NCI-H2196 (cell line): ENCODE results near the gene UQCC2.

Experiments
- DNase-seq: peaks from one replicate; lab custom pipeline; 2025; ENCODE audit not compliant: unreplicated experiment; lab: John Stamatoyannopoulos, UW

The UQCC2 gene

DNA sequence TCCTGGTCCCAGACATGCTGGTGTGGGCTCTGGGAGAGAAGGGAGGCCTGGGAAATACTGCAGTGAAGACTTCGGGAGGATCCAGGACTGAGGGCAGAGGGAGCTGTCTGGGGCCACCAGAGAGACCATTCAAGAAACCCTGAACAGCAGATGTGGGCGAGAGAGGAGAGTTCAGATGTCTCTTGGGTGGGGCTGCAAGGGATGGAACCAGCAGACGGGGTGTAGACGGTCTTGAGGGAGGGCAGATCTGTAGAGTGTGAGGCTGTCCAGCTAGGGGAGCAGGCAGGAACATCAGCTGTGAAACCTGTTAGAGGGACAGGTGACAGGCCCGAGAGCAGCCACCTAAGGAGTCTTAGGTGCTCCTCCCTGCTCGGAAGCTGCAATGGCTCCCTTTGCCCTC lies 51.5 kb downstream of the UQCC2 start:
- no peak for DNase-seq

DNA sequence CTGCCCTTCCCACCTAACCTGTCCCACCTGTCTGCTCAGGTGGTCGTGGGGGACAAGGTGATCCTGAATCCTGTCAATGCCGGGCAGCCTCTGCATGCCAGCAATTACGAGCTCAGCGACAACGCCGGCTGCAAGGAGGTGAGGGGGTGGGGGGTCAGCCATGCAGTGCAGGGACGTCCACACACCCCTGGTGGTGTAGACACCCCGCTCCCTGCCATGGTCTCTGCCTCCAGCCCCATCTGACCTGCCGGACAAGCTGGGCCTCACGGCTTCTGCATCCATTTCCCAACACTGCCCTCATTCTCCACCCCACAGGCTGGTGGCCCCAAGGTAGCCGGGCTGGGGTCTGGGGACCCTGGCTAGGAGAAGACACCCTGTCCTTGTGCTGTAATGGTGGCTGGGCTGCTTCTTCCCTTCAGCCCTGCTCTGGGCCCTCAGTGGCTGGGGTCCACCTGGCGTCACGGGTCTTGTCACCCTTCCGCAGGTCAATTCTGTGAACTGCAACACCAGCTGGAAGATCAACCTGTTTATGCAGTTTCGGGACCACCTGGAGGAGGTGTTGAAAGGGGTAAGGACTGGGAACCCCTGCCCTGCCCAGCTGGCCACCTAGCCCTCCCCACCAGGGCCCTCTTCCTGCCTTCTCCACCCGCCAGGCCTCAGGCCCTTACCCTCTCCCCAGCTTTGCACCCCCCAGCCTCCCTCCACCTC lies 52.4 kb downstream of the UQCC2 start:
- no peak for DNase-seq

DNA sequence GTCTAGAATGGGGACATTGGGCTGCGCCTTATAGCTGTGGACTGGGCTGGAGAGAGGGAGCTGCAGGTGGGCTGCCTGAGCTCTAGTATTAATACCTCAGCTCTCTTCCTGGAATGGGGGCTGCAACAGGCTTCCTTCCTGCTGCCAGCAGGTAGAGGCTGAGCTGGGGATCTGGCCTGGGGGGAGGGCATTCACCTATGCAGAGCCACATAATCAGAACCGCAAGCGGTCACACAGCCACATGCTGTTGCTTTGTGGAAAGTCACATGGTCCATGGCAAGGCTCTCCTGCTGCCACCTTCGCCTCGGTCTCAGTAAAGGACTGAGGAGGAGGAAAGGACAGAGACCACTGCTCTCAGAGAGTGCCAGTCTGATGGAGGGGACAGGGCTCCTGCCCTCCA lies 54.7 kb downstream of the UQCC2 start:
- no peak for DNase-seq

GRCh38 chr6:33654831-33655554 lies 56.5 kb downstream of the UQCC2 start:
- DNase-seq: no peak

DNA sequence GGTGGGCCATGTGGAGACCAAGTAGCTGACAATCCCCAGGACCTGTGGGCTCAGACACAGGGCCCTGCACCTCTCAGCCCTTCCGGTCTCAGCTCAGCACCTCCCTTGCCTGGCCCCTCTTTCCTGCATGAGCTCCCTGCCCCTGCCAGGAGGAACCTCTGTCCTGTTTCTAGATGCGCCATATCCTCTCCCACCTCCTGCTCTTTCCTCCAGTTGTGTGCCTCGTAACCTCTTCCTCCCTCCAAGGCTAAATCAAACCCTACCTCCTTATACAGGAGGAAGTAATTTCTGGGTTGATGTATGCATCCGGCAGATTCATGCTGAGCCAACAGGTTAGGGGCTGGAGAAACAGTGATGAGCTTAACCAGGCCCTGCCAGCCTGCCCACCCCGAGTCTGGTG lies 59.5 kb downstream of the UQCC2 start:
- DNase-seq: no peak

DNA sequence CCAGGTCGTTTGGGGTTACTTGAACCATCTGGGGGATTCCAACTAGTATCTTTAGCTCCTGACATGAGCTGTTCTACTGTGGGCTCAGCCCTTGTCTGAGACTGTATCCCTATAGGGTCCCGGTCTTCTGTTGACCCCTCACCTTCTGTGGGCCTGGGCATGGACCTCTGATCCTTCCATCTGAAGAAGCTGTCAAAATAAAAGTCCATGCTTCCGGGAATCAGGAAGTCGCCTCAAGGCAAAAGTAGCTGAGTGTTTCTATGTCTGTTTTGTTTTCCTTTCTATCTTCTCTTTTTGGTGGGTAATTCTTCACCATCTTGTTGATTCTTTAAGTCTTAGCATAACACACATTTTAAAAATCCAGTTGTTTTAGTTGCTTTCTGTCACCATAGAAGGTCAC lies 60.1 kb downstream of the UQCC2 start:
- no peak for DNase-seq
